Measurements from ENCODE around the gene GSTCD. TPM values are rescaled to one million over a fixed set of nuclear protein-coding genes. Genes with fewer than 3 reads are reported as not detected.

Gene GSTCD
- total RNA-seq, 1 experiment from 2014 or later, result 22.5 TPM

DNA sequence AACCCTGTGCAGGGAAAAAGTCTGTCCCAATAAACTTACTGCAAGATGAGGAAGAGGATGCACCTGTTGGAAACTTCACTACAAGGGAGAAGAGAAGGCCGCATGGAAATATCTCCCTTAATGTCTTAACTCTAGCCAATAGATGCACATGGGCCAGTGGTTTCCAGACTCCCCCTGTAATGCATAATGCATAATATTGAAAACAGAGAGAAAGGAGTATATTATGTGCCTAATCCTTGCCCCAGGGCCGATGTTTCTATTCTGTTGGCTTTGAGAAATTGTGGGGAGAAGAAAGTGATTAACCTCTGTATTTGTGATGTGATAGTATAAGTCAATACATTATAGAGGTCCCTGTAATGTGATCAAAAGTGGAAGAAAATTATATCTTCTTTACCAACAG lies 37.3 kb upstream of the GSTCD start:
- Histone ChIP-seq H3K36me3 (ENCODE audit: control insufficient read depth in 1 of 2, insufficient read depth in 2 of 2, low read length in 2 of 2) (no peaks in the 10 kb centered on the region), H3K27ac (ENCODE audit: low read depth, low read length) (no peak overlapping the region), H3K4me1 (ENCODE audit: control insufficient read depth in 1 of 2, insufficient read depth in 2 of 2, low read length in 2 of 2) (no peaks in the 10 kb centered on the region), H3K4me2 (ENCODE audit: low read length) (no peak overlapping the region), H3K9me3 (ENCODE audit: control insufficient read depth in 1 of 2, insufficient read depth in 1 of 2, low read depth in 1 of 2, low read length in 2 of 2) (no peaks in the 10 kb centered on the region), H3K4me3 (replicated peaks in 1 of 2; ENCODE audit: low read depth in 1 of 2, low read length in 2 of 2) (no peak overlapping the region), H3K27me3 (ENCODE audit: insufficient read depth, low read length) (no peaks in the 10 kb centered on the region), H3K79me2 (ENCODE audit: insufficient read depth, low read length) (no peaks in the 10 kb centered on the region), H4K20me1 (ENCODE audit: insufficient read depth) (no peaks in the 10 kb centered on the region), H2AFZ (ENCODE audit: low read depth, low read length, poor library complexity, severe bottlenecking) (no peak overlapping the region), H3K9me2 (ENCODE audit: insufficient read depth) (no peaks in the 10 kb centered on the region), H3K9ac (ENCODE audit: low read length) (no peak overlapping the region)
- ChIA-PET CTCF (no interaction called here), POLR2A (no interaction called here), RAD21 (ENCODE audit: low non-redundant PET in 1 of 2, low total read pairs in 2 of 2, uncharacterized antibody in 2 of 2, unreplicated experiment in 2 of 2) (no interaction called here)
- DNase-seq (ENCODE audit: low read depth, low spot score) (no peak), ATAC-seq (no peak)
- no TSS peak for BruUV-seq (replicated peaks)
- TF ChIP-seq YY1 (IDR thresholded peaks at IDR 0.05; ENCODE audit: extremely low read depth, insufficient replicate concordance, low read depth, low read length) (no peak), ZFX (IDR thresholded peaks at IDR 0.05) (no peak), ELF1 (IDR thresholded peaks at IDR 0.05; ENCODE audit: borderline replicate concordance, low read depth) (no peak), FOSL1 (IDR thresholded peaks at IDR 0.05; ENCODE audit: low read depth) (no peak), EGR1 (IDR thresholded peaks at IDR 0.05; ENCODE audit: low read depth) (no peak), CBX3 (IDR thresholded peaks at IDR 0.05; ENCODE audit: low read depth) (no peak), EZH2phosphoT487 (IDR thresholded peaks at IDR 0.05; ENCODE audit: borderline replicate concordance) (no peak), SRF (IDR thresholded peaks at IDR 0.05; ENCODE audit: low read depth) (no peak), POLR2AphosphoS5 (IDR thresholded peaks at IDR 0.05; ENCODE audit: low read depth, low read length) (no peak), RAD21 (IDR thresholded peaks at IDR 0.05; ENCODE audit: low read depth) (no peak), ATF3 (IDR thresholded peaks at IDR 0.05) (no peak), SP1 (IDR thresholded peaks at IDR 0.05; ENCODE audit: low read depth) (no peak), JUND (IDR thresholded peaks at IDR 0.05) (no peak)
- TF ChIP-seq, protein P1, sequence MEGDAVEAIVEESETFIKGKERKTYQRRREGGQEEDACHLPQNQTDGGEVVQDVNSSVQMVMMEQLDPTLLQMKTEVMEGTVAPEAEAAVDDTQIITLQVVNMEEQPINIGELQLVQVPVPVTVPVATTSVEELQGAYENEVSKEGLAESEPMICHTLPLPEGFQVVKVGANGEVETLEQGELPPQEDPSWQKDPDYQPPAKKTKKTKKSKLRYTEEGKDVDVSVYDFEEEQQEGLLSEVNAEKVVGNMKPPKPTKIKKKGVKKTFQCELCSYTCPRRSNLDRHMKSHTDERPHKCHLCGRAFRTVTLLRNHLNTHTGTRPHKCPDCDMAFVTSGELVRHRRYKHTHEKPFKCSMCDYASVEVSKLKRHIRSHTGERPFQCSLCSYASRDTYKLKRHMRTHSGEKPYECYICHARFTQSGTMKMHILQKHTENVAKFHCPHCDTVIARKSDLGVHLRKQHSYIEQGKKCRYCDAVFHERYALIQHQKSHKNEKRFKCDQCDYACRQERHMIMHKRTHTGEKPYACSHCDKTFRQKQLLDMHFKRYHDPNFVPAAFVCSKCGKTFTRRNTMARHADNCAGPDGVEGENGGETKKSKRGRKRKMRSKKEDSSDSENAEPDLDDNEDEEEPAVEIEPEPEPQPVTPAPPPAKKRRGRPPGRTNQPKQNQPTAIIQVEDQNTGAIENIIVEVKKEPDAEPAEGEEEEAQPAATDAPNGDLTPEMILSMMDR (IDR thresholded peaks at IDR 0.05 in 2 of 3, conservative IDR thresholded peaks at IDR 0.05 in 1 of 3; ENCODE audit: borderline replicate concordance in 1 of 3, insufficient read depth in 1 of 3, low read depth in 2 of 3, low read length in 2 of 3), result no peak
- intact Hi-C loops (cut with micrococcal nuclease), result no loop called here

Measured in HCT116 (cell line).